ENCODE measurements around the gene SLAMF9. TPM values are rescaled to one million over a fixed set of nuclear protein-coding genes. Genes with fewer than 3 reads are reported as not detected.

The SLAMF9 gene
- total and polyA plus RNA-seq, 2 donors: not detected

DNA sequence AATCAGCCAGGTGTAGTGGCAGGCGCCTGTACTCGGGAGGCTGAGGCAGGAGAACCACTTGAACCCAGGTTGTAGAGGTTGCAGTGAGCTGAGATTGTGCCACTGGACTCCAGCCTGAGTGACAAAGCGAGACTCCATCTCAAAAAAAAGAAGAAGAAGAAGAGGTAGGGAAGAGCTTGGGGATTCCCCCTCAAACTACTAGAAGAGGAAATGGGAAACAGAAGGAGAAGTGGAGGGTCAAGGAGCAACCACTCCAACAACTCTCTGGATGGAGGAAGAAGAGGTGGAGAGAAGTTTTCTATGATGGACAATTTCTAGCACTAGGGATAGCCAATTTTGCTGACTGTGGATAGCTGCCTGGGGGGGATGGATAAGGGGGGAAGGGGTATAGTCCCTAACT, 14.9 kb upstream of the SLAMF9 start:
- Histone ChIP-seq H3K4me1 (ENCODE audit: insufficient read depth) (no peaks in the 10 kb centered on the region), H3K36me3 (ENCODE audit: insufficient read depth) (no peaks in the 10 kb centered on the region), H3K4me3 (ENCODE audit: low read depth, low read length) (no peak overlapping the region), H3K27ac (ENCODE audit: low read depth) (no peak overlapping the region)
- no peak for DNase-seq (ENCODE audit: extremely low spot score)
- WGBS: 96% methylated on average over 3 of the region's 3 CpGs

DNA sequence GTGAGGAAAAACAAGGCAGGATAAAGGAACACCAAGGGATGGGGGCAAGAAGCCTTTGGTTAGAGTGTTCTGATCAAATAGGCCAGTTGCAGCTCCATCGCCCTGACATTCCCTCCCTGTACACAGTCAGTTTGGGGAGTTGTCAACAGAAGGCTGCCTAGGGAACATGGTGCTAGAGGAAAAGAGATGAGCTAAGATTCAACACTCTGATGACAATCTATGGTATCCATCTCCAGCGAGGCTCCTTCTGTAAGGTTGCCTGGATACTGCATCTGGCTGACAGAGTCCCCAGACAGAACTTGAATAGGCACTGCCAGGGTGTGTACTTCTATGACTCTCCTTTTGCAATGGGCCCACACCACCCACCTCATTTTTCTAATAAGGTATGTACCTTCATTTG, 11.2 kb upstream of the SLAMF9 start:
- H3K36me3 ChIP-seq (ENCODE audit: insufficient read depth): no peaks in the 10 kb centered on the region
- H3K27ac ChIP-seq (ENCODE audit: low read depth): no peak overlapping the region
- DNase-seq (ENCODE audit: extremely low spot score): no peak
- H3K4me1 ChIP-seq (ENCODE audit: insufficient read depth): peaks cover 1% of the 10 kb centered on the region
- H3K4me3 ChIP-seq (ENCODE audit: low read depth, low read length): no peak overlapping the region
- 88% methylated on average over 2 of the region's 2 CpGs for WGBS

DNA sequence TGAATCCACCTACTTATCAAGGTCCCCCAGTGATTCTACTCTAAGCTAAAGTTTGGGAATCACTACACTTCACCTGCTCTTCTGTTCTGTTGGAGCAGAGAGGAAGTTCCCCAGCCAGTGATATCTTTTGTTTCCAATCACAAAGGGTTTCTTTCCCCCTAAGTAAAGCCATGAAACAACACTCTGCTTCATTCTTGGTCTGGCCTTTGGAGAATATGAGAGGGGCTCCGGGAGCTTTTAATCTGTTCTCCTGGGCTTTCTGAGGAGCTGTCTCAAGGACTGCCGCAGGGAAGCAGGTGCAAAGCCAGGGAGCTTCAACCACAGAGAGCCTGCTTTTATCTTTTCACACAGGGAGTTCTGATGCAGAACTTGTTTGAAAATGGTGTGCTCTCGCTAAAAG, 10.1 kb upstream of the SLAMF9 start:
- WGBS: 58% methylated on average over 3 of the region's 3 CpGs
- H3K36me3 ChIP-seq (ENCODE audit: insufficient read depth): no peaks in the 10 kb centered on the region
- H3K27ac ChIP-seq (ENCODE audit: low read depth): no peak overlapping the region
- no peak overlapping the region for H3K4me3 ChIP-seq (ENCODE audit: low read depth, low read length)
- no peak for DNase-seq (ENCODE audit: extremely low spot score)
- peaks cover 1% of the 10 kb centered on the region for H3K4me1 ChIP-seq (ENCODE audit: insufficient read depth)

DNA sequence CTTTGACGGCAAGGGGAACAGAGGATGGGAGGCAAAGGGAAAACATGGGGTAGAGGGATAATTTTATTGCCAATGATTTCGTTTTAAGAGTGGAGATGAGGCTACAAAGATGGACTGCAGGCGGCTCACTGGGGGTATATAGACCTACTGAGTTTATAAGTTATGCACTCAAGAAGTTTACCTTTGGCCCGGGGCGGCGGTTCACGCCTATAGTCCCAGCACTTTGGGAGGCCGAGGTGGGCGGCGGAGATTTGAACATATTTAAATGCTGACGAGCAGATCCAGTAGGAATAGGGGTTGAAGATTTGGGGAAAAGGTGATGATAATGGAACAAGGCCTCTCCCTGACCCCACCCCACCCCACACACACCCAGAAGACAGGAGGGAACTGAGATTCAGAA, 8.1 kb upstream of the SLAMF9 start:
- H3K4me3 ChIP-seq (ENCODE audit: low read depth, low read length): no peak overlapping the region
- 77% methylated on average over 11 of the region's 11 CpGs for WGBS

DNA sequence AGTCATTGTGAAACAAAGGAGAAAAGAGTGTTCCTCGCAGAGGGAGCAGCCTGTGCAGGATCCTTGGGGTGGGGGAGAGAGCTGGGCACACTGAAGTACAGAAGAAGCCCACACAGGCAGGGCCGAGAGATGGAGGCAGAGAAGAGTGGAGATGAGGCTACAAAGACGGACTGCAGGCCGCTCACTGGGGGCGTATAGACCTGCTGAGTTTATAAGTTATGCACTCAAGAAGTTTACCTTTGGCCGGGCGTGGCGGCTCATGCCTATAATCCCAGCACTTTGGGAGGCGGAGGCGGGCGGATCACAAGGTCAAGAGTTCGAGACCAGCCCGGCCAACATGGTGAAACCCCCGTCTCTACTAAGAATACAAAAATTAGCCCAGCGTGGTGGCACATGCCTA, 7.6 kb upstream of the SLAMF9 start:
- Histone ChIP-seq H3K4me1 (ENCODE audit: insufficient read depth) (peaks cover 1% of the 10 kb centered on the region), H3K27ac (ENCODE audit: low read depth) (no peak overlapping the region), H3K4me3 (ENCODE audit: low read depth, low read length) (no peak overlapping the region), H3K36me3 (ENCODE audit: insufficient read depth) (no peaks in the 10 kb centered on the region)
- no peak for DNase-seq (ENCODE audit: extremely low spot score)
- WGBS: 34% methylated on average over 15 of the region's 15 CpGs

More for the DNA sequence above, 8.1 kb upstream of the SLAMF9 start:
- Histone ChIP-seq H3K4me1 (ENCODE audit: insufficient read depth) (peaks cover 1% of the 10 kb centered on the region), H3K27ac (ENCODE audit: low read depth) (no peak overlapping the region), H3K36me3 (ENCODE audit: insufficient read depth) (no peaks in the 10 kb centered on the region)
- DNase-seq (ENCODE audit: extremely low spot score): no peak

DNA sequence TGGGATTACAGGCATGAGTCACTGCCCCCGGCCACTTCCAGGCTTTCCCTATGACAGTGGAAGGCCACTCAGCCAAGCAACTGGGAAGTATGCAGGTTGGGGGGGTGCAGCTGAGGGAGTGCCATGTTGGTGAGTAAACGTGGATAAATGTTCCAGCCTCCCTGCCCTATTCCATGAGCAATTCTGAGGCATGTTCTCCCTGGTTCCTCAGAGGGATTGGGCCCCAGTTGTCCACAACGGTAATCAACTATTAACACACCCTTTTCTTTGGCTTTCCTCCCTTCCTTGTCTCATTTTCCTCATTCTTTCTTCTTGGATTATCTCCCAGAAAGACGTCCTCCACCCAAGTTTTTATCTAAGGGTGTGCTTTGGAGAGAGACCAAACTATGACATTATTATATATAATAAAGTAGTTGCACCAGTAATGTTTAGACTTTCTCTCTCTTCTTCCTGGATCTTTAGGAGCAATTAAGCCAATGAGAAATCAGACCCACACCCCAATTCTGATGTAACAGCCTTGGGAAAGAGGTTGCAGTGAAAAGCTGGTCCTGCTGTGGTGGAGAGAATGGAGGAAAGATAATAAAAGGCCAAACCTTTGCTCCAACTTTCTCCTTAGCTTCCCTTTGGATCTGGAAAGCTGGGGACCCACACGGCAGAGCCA, 6.8 kb upstream of the SLAMF9 start:
- H3K4me3 ChIP-seq (ENCODE audit: low read depth, low read length): no peak overlapping the region
- no peak overlapping the region for H3K27ac ChIP-seq (ENCODE audit: low read depth)
- no peak for DNase-seq (ENCODE audit: extremely low spot score)
- no peaks in the 10 kb centered on the region for H3K36me3 ChIP-seq (ENCODE audit: insufficient read depth)
- WGBS: 22% methylated on average over 5 of the region's 5 CpGs
- H3K4me1 ChIP-seq (ENCODE audit: insufficient read depth): peaks cover 1% of the 10 kb centered on the region

DNA sequence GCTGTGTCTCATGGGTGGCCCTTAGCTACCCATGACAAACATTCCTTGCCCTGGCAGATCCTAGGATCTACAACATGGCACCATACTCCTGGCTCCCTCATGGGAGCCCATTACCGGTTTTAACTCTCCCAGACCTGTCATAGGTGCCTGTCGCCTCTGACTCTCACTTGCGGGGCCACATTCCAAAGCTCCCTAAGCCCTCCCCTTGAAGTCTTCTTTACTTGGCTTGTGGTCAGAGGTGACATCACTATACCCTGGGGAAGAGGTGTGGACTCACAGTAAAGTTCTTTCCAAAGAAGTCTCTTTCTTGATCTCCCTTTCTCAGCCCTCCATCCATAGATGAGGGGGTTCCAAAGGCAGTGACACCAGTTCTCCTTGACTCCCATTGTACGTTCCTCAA, 5.4 kb upstream of the SLAMF9 start:
- Histone ChIP-seq H3K4me1 (ENCODE audit: insufficient read depth) (peaks cover 1% of the 10 kb centered on the region), H3K27ac (ENCODE audit: low read depth) (no peak overlapping the region), H3K36me3 (ENCODE audit: insufficient read depth) (no peaks in the 10 kb centered on the region), H3K4me3 (ENCODE audit: low read depth, low read length) (no peak overlapping the region)
- 65% methylated on average over 4 of the region's 4 CpGs for whole genome bisulfite sequencing
- no peak for DNase-seq (ENCODE audit: extremely low spot score)

DNA sequence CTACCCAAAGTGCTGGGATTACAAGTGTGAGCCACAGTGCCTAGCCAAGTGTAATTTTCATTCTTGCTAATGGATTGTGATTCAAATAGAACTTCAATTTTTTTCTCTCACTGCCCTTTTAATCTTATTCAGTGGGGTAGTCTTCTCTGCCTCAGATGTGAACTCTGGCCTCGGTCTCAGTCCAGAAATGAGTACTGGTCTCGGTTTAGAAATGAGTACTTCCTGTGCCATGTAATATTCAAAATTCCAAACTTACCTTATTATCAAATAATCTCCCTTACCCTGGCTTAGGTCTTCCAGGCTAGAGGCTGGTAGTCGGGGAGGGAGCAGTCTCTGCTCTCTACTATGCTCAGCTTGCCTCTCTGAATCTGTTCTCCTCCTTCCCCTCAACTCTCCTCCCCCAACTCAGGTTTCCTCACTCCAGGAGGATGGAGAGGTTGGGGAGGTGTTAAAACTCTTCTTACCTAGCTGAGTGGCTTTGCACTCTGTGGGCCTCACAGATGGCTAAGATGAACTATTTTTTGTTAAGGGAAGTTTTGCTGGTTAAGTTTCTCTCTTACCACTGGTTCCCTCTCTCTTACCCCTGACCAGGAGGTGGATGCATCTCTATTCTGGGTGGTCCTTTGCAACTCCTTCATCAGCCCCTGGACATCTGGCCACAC, 4.8 kb upstream of the SLAMF9 start:
- no peak overlapping the region for H3K4me3 ChIP-seq (ENCODE audit: low read depth, low read length)
- no peak for DNase-seq (ENCODE audit: extremely low spot score)
- no peak overlapping the region for H3K27ac ChIP-seq (ENCODE audit: low read depth)
- H3K4me1 ChIP-seq (ENCODE audit: insufficient read depth): peaks cover 1% of the 10 kb centered on the region
- WGBS: 83% methylated on average over 3 of the region's 3 CpGs
- H3K36me3 ChIP-seq (ENCODE audit: insufficient read depth): no peaks in the 10 kb centered on the region

DNA sequence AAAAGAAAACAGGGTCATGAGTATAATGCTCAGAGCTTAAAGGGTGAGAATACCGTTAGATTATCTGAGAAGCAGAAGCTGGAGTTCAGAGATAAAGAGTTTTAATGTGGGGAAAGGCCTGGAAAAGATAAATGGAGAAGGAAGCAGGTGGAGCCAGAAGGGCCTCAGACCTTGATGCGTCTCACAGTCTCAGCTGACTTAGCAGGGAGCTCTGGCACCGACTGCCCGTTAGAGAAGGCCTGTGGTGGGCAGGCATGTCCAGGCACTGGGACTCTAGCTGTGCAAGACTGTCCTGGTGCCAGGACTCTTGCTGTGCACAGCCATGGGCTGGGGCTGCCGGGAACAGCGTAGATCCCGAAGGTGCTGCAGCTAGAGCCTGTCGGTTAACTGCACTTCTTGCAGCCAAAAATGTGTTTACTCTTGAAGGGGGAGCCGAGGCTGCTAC, 3.8 kb upstream of the SLAMF9 start:
- WGBS: 27% methylated on average over 9 of the region's 9 CpGs
- peaks cover 1% of the 10 kb centered on the region for H3K4me1 ChIP-seq (ENCODE audit: insufficient read depth)
- H3K36me3 ChIP-seq (ENCODE audit: insufficient read depth): no peaks in the 10 kb centered on the region
- H3K4me3 ChIP-seq (ENCODE audit: low read depth, low read length): no peak overlapping the region
- no peak overlapping the region for H3K27ac ChIP-seq (ENCODE audit: low read depth)
- DNase-seq (ENCODE audit: extremely low spot score): no peak

DNA sequence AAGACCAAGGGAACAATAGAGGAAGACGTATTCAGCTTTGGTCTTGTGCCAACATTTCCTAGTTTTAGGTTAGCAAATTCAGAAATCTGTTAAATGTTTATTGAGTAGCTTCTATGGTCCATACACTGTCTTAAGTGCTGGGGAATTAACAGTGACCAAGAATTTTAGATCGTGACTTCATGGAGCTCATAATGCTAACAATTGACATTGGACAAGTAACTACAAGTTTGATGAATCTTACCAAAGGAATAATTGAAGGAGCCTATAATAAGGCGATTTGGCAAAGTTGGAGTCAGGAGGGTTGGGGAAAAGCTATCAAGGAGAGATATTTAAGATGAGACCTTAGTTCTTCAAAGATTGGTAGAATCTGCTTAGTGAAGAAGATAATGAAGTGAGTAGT, 1.4 kb upstream of the SLAMF9 start:
- no peak overlapping the region for H3K4me3 ChIP-seq (ENCODE audit: low read depth, low read length)
- DNase-seq (ENCODE audit: extremely low spot score): no peak
- no peak overlapping the region for H3K27ac ChIP-seq (ENCODE audit: low read depth)
- H3K4me1 ChIP-seq (ENCODE audit: insufficient read depth): no peaks in the 10 kb centered on the region
- 88% methylated on average over 3 of the region's 3 CpGs for WGBS
- no peaks in the 10 kb centered on the region for H3K36me3 ChIP-seq (ENCODE audit: insufficient read depth)

DNA sequence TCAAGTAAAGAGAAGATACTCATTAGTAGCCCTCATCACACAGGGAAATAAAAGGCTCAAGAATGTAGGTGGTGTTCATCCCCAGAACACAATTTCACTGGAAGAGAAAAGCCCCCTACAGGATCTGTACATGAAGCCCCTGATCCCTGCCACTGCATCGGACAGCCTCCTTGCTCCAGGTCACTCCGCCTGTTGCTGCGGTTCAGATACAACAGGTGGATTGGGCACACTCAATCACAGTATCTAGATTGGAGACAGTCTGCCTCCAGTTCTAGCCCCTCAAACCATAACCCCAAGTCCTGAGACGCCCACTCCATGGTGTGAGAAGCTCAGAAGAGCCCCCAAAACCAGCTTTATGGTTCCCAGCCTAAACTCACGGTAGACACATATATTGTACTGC, 1.1 kb downstream of the SLAMF9 start:
- 92% methylated on average over 5 of the region's 5 CpGs for WGBS
- no peaks in the 10 kb centered on the region for H3K36me3 ChIP-seq (ENCODE audit: insufficient read depth)
- no peak for DNase-seq (ENCODE audit: extremely low spot score)
- no peak overlapping the region for H3K4me3 ChIP-seq (ENCODE audit: low read depth, low read length)
- no peaks in the 10 kb centered on the region for H3K4me1 ChIP-seq (ENCODE audit: insufficient read depth)
- no peak overlapping the region for H3K27ac ChIP-seq (ENCODE audit: low read depth)

DNA sequence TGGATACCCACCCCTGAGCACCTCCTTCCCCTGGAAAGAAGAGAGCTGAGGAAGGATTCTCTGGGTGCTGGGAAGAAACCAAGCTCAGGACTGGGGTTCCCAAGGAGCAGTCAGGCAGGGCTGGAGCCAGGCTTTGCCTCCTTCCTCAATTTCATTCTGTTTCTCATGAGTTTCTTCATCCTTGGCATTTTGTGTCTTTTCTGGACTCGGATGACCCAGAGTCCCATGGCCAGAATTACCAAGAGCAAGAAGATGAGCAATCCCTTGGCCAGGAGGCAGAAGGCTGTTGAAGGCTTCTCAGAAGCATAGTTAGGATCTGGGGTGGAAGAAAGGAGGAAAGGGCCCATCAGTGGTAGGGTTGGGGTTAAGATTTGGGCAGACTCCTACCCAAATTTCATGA, 2.5 kb downstream of the SLAMF9 start:
- DNase-seq (ENCODE audit: extremely low spot score): no peak
- 79% methylated on average over 1 of the region's 1 CpG for WGBS
- H3K4me3 ChIP-seq (ENCODE audit: low read depth, low read length): no peak overlapping the region

DNA sequence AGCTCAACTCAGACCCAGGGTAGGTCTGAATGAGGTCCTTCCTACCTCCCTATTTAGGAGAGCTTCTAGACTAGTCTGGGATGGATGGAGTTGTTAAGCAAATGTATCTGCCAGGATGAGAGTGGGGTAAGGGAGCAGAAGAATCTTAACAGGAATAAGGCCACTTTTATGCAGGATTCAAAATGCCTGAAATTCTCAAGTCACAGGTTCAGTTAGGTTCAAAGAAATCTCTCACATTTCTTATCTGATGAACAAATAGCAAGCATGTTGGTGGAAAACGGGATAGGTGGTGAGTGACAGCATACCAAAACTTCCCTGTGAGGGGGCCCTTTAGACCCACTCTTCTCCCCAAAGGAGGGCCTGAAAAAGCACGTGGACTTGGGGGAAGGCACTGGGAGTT, 3.0 kb downstream of the SLAMF9 start:
- Histone ChIP-seq H3K27ac (ENCODE audit: low read depth) (no peak overlapping the region), H3K36me3 (ENCODE audit: insufficient read depth) (no peaks in the 10 kb centered on the region), H3K4me3 (ENCODE audit: low read depth, low read length) (no peak overlapping the region), H3K4me1 (ENCODE audit: insufficient read depth) (no peaks in the 10 kb centered on the region)
- 86% methylated on average over 2 of the region's 2 CpGs for WGBS
- DNase-seq (ENCODE audit: extremely low spot score): no peak

More for the DNA sequence above, 2.5 kb downstream of the SLAMF9 start:
- no peaks in the 10 kb centered on the region for H3K4me1 ChIP-seq (ENCODE audit: insufficient read depth)
- no peaks in the 10 kb centered on the region for H3K36me3 ChIP-seq (ENCODE audit: insufficient read depth)
- no peak overlapping the region for H3K27ac ChIP-seq (ENCODE audit: low read depth)

DNA sequence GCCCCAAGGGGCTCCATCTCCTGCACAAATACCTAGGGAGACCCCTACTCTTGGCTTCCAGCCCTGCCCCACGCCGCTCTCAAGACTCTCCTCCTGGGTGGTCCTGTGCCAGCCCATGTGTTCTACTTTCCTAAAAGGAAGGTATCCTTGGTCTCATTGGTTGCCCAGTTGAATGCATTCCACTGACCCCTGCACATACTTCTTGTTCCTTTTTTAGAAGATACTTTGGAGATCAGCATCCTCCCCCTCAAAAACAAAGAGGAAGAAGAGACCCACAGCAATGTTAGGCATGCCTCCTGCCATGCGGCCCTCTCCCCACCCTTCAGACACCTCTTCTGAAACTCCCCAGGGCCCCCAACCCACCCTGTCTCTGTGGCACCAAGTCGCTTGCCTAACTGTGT, 4.1 kb downstream of the SLAMF9 start:
- no peak for DNase-seq (ENCODE audit: extremely low spot score)
- WGBS: 93% methylated on average over 4 of the region's 4 CpGs
- no peak overlapping the region for H3K27ac ChIP-seq (ENCODE audit: low read depth)

More for the DNA sequence above, 4.1 kb downstream of the SLAMF9 start:
- Histone ChIP-seq H3K4me1 (ENCODE audit: insufficient read depth) (no peaks in the 10 kb centered on the region), H3K36me3 (ENCODE audit: insufficient read depth) (no peaks in the 10 kb centered on the region), H3K4me3 (ENCODE audit: low read depth, low read length) (no peak overlapping the region)
